OCI-LY3 (cell line): Measurements from ENCODE around the gene SYT11.
"Not testable (repeated sequence)": the region's sequence is repeated elsewhere in the genome, so short reads cannot be mapped to it uniquely, and the experiment has no call there.

Source experiments
- H2AFZ ChIP-seq: fragments of 200-600, 300-600 bp; shearing (Covaris generic); 2 replicates; pipeline ENCODE4 v1.6.0; 2014; ENCODE audit warnings: antibody characterized with exemption, low read depth, low read length
- H3K27ac ChIP-seq: fragments of 200-600, 300-600 bp; sonication (generic); 2 replicates; pipeline ENCODE4 v1.5.1; 2014; ENCODE audit warnings: mild to moderate bottlenecking, low read length, moderate library complexity, mixed read lengths
- H3K27me3 ChIP-seq: fragments of 200-600, 300-600 bp; sonication (generic); 2 replicates; pipeline ENCODE4 v1.6.1; 2014; ENCODE audit warnings: low read depth, low read length, mixed read lengths
- H3K36me3 ChIP-seq: fragments of 200-600, 300-600 bp; sonication (generic); replicated peaks from 2 replicates; pipeline ENCODE3; 2014; ENCODE audit warnings: low read depth, low read length, mixed read lengths
- H3K4me1 ChIP-seq: fragments of 300-600, 200-600 bp; sonication (generic); 2 replicates; pipeline ENCODE4 v1.6.1; 2014; ENCODE audit warnings: low read length, mixed read lengths
- H3K4me2 ChIP-seq: fragments of 200-600, 300-600 bp; sonication (generic); 2 replicates; pipeline ENCODE4 v1.6.1; 2014; ENCODE audit warnings: low read length, mixed read lengths
- H3K4me3 ChIP-seq: fragments of 300-600, 200-600 bp; sonication (generic); 2 replicates; pipeline ENCODE4 v1.5.1; 2014; ENCODE audit warnings: antibody characterized with exemption, mild to moderate bottlenecking, low read length, moderate library complexity
- H3K79me2 ChIP-seq: fragments of 300-600, 200-600 bp; shearing (Covaris generic); 2 replicates; pipeline ENCODE4 v1.6.1; 2014; ENCODE audit warnings: mild to moderate bottlenecking, low read length, mixed read lengths
- H3K9ac ChIP-seq: fragments of 300-600, 200-600 bp; shearing (Covaris generic); 2 replicates; pipeline ENCODE4 v1.6.0; 2014; ENCODE audit warnings: mild to moderate bottlenecking, low read length, moderate library complexity
- H3K9me3 ChIP-seq: fragments of 200-600, 300-600 bp; shearing (Covaris generic); 2 replicates; pipeline ENCODE4 v1.6.1; 2014; ENCODE audit warnings: low read length, mixed read lengths; ENCODE audit not compliant: insufficient read depth
- H4K20me1 ChIP-seq: fragments of 200-600, 300-600 bp; sonication (generic); 2 replicates; pipeline ENCODE4 v1.6.1; 2016; ENCODE audit warnings: low read length, mixed read lengths; ENCODE audit not compliant: insufficient read depth
- CTCF ChIP-seq: fragments of 200-600, 300-600 bp; sonication (generic); IDR thresholded peaks from 2 replicates; pipeline ENCODE4 v1.5.1; 2014; ENCODE audit warnings: antibody characterized with exemption, low read length, low read depth
- EZH2phosphoT487 ChIP-seq: fragments of 200-600 bp; shearing (Covaris generic); IDR thresholded peaks from 2 replicates; pipeline ENCODE4 v1.6.1; 2018; ENCODE audit warnings: antibody characterized with exemption, mixed run types, low read depth

Gene SYT11

DNA sequence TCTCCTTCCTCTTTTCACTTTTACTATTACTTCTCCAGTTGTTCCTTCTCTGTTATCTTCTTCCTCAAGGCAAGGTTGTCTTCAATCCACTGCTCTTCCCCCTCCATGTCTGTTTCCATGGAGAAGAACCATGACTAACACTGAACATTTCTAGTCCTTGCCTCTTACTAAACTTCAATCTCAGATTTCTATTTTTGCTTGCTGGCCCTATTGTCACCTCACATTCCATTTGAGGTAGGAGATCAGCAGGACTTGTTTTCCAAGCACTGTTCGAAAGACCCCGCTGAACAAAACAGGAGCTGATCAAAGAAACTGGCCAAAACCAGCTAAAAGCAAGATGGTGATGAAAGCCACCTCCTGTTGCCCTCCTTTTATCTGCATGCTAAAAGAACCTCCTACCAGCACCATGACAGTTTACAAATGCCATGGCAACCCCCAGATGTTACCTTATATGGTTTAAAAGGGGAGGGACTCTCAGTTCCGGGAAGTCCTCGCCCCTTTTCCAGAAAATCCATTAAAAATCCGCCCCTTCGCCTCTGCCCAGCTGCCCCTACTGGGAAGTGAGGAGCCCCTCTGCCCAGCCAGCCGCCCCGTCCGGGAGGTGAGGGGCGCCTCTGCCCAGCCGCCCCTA lies 25.0 kb upstream of the SYT11 start:
- no peak overlapping the region for H2AFZ ChIP-seq
- H3K9me3 ChIP-seq: no peaks in the 10 kb centered on the region
- H3K27ac ChIP-seq: peak overlapping the region; percentile 68
- H3K27me3 ChIP-seq: no peaks in the 10 kb centered on the region
- H4K20me1 ChIP-seq: no peaks in the 10 kb centered on the region
- H3K79me2 ChIP-seq: peaks cover 16% of the 10 kb centered on the region
- peak overlapping the region; percentile 30; the same call in 1 of the 2 replicates for H3K9ac ChIP-seq
- H3K36me3 ChIP-seq: peaks cover 30% of the 10 kb centered on the region
- TF ChIP-seq EZH2phosphoT487: no peak
- TF ChIP-seq CTCF: no peak
- H3K4me3 ChIP-seq: peak overlapping the region; percentile 32; the same call in 1 of the 2 replicates
- peaks cover 22% of the 10 kb centered on the region for H3K4me1 ChIP-seq
- peak overlapping the region; percentile 42 for H3K4me2 ChIP-seq

DNA sequence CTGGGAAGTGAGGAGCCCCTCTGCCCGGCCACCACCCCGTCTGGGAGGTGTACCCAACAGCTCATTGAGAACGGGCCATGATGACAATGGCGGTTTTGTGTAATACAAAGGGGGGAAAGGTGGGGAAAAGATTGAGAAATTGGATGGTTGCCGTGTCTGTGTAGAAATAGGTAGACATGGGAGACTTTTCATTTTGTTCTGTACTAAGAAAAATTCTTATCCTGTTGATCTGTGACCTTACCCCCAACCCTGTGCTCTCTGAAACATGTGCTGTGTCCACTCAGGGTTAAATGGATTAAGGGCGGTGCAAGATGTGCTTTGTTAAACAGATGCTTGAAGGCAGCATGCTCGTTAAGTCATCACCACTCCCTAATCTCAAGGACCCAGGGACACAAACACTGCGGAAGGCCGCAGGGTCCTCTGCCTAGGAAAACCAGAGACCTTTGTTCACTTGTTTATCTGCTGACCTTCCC lies 24.4 kb upstream of the SYT11 start:
- H3K4me2 ChIP-seq, H3K27ac ChIP-seq, H3K4me3 ChIP-seq, H2AFZ ChIP-seq, H3K27me3 ChIP-seq, H4K20me1 ChIP-seq, H3K9ac ChIP-seq, H3K9me3 ChIP-seq: not testable (repeated sequence)
- peaks cover 22% of the 10 kb centered on the region for H3K4me1 ChIP-seq
- H3K36me3 ChIP-seq: peaks cover 31% of the 10 kb centered on the region
- peaks cover 18% of the 10 kb centered on the region for H3K79me2 ChIP-seq

DNA sequence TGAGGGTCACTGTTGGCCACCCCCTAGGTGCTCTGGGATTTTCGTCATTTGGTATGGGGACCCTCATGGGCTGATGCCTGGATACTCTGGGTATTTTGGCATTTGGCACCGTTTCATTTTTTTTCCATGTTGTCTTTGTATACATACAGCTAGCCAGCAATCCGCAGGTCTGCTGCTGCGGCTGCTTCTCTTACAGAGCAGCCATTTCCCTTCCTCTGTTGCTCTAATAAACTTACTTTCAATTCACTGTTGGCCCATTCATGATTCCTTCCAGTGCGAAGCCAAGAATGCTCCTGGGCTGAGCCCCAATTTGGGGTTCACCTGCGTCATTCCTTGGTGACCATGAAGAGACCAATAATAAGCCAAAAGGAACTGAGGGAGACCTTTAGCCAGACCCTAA lies 23.8 kb upstream of the SYT11 start:
- no peaks in the 10 kb centered on the region for H3K9me3 ChIP-seq
- no peak overlapping the region for H3K4me2 ChIP-seq
- no peak for TF ChIP-seq EZH2phosphoT487
- no peak for TF ChIP-seq CTCF
- no peak overlapping the region for H3K4me3 ChIP-seq
- H3K27ac ChIP-seq: no peak overlapping the region
- no peak overlapping the region for H3K9ac ChIP-seq
- peaks cover 33% of the 10 kb centered on the region for H3K36me3 ChIP-seq
- H3K79me2 ChIP-seq: peaks cover 24% of the 10 kb centered on the region
- no peak overlapping the region for H2AFZ ChIP-seq
- no peaks in the 10 kb centered on the region for H4K20me1 ChIP-seq
- H3K27me3 ChIP-seq: no peaks in the 10 kb centered on the region
- peaks cover 22% of the 10 kb centered on the region for H3K4me1 ChIP-seq

GRCh38 chr1:155840386-155840785 lies 19.0 kb upstream of the SYT11 start:
- Histone ChIP-seq H3K27ac (no peak overlapping the region), H3K36me3 (peaks cover 43% of the 10 kb centered on the region), H3K9ac (no peak overlapping the region), H3K4me2 (no peak overlapping the region), H4K20me1 (peaks cover 15% of the 10 kb centered on the region), H3K9me3 (no peaks in the 10 kb centered on the region), H3K4me3 (no peak overlapping the region), H3K27me3 (no peaks in the 10 kb centered on the region), H2AFZ (no peak overlapping the region), H3K4me1 (no peaks in the 10 kb centered on the region), H3K79me2 (peaks cover 59% of the 10 kb centered on the region)
- TF ChIP-seq CTCF (no peak), EZH2phosphoT487 (no peak)
